H9 (cell line): ENCODE measurements around the gene TTC13. TPM values are rescaled to one million over a fixed set of nuclear protein-coding genes. Genes with fewer than 3 reads are reported as not detected.

Experiments used
- DNase-seq: peaks from one replicate; pipeline ENCODE4 v3.0.0-alpha.2; 2017
- H2AFZ ChIP-seq: one replicate; pipeline ENCODE4 v1.6.1; 2013; ENCODE audit warnings: mild to moderate bottlenecking, low read length, control low read depth, moderate library complexity
- H2AK5ac ChIP-seq: 2 replicates; pipeline ENCODE4 v1.6.1; 2013; ENCODE audit warnings: low read length, control low read depth, mixed read lengths; ENCODE audit not compliant: insufficient read length
- H2BK120ac ChIP-seq: one replicate; pipeline ENCODE4 v1.6.1; 2013; ENCODE audit warnings: low read depth, mild to moderate bottlenecking, low read length, control low read depth, inconsistent platforms; ENCODE audit not compliant: poor library complexity, severe bottlenecking
- H2BK12ac ChIP-seq: 2 replicates; pipeline ENCODE4 v1.6.1; 2013; ENCODE audit warnings: low read length, control low read depth, mixed read lengths, low read depth; ENCODE audit not compliant: insufficient read length
- H2BK15ac ChIP-seq: 2 replicates; pipeline ENCODE4 v1.6.1; 2013; ENCODE audit warnings: low read depth, low read length, control low read depth
- H2BK20ac ChIP-seq: one replicate; pipeline ENCODE4 v1.6.1; 2013; ENCODE audit warnings: low read depth, mild to moderate bottlenecking, low read length, control low read depth, inconsistent platforms; ENCODE audit not compliant: poor library complexity, severe bottlenecking
- H2BK5ac ChIP-seq: 2 replicates; pipeline ENCODE4 v1.6.1; 2013; ENCODE audit warnings: low read length, control low read depth, mixed read lengths; ENCODE audit not compliant: insufficient read length
- H3K14ac ChIP-seq: 2 replicates; pipeline ENCODE4 v1.6.1; 2013; ENCODE audit warnings: low read length, control low read depth; ENCODE audit not compliant: insufficient read depth
- H3K18ac ChIP-seq: 2 replicates; pipeline ENCODE4 v1.6.1; 2013; ENCODE audit warnings: low read depth, mild to moderate bottlenecking, mixed read lengths, low read length, control low read depth; ENCODE audit not compliant: insufficient read length
- H3K23ac ChIP-seq: 2 replicates; pipeline ENCODE4 v1.6.1; 2013; ENCODE audit warnings: low read length, control low read depth, mixed read lengths, low read depth; ENCODE audit not compliant: insufficient read length
- H3K23me2 ChIP-seq: 2 replicates; pipeline ENCODE4 v1.6.1; 2013; ENCODE audit warnings: low read depth, mild to moderate bottlenecking, mixed read lengths, low read length, control low read depth; ENCODE audit not compliant: insufficient read length, poor library complexity, severe bottlenecking
- H3K27ac ChIP-seq: 2 replicates; pipeline ENCODE4 v1.5.1; 2013; ENCODE audit warnings: low read length, control low read depth, mixed read lengths, low read depth; ENCODE audit not compliant: insufficient read length
- H3K27me3 ChIP-seq: 2 replicates; pipeline ENCODE4 v1.6.1; 2013; ENCODE audit warnings: low read length, control low read depth, inconsistent platforms; ENCODE audit not compliant: insufficient read depth
- H3K4ac ChIP-seq: 2 replicates; pipeline ENCODE4 v1.6.1; 2013; ENCODE audit warnings: low read depth, mild to moderate bottlenecking, control low read depth, inconsistent platforms, low read length, moderate library complexity
- H3K4me1 ChIP-seq: 2 replicates; pipeline ENCODE4 v1.6.1; 2013; ENCODE audit warnings: low read length, control low read depth, inconsistent platforms; ENCODE audit not compliant: insufficient read depth
- H3K4me2 ChIP-seq: 2 replicates; pipeline ENCODE4 v1.6.1; 2013; ENCODE audit warnings: low read length, control low read depth, mixed read lengths; ENCODE audit not compliant: insufficient read length, insufficient read depth
- H3K56ac ChIP-seq: 2 replicates; pipeline ENCODE4 v1.6.1; 2013; ENCODE audit warnings: low read depth, mild to moderate bottlenecking, mixed read lengths, low read length, control low read depth; ENCODE audit not compliant: insufficient read length
- H3K79me1 ChIP-seq: 2 replicates; pipeline ENCODE4 v1.6.1; 2013; ENCODE audit warnings: low read depth, mild to moderate bottlenecking, moderate library complexity, low read length, control low read depth, inconsistent platforms; ENCODE audit not compliant: insufficient read depth, poor library complexity, severe bottlenecking
- H3K79me2 ChIP-seq: 2 replicates; pipeline ENCODE4 v1.6.1; 2013; ENCODE audit warnings: low read length, control low read depth, inconsistent platforms; ENCODE audit not compliant: insufficient read depth
- H3K9ac ChIP-seq: 2 replicates; pipeline ENCODE4 v1.6.1; 2013; ENCODE audit warnings: low read length, control low read depth, mixed read lengths; ENCODE audit not compliant: insufficient read length; ENCODE audit errors: extremely low read depth
- H3K9me3 ChIP-seq: one replicate; pipeline ENCODE4 v1.6.1; 2013; ENCODE audit warnings: low read depth, low read length, inconsistent platforms; ENCODE audit not compliant: control insufficient read depth
- H3T11ph ChIP-seq: one replicate; pipeline ENCODE4 v1.6.1; 2013; ENCODE audit warnings: mild to moderate bottlenecking, low read length, control low read depth, inconsistent platforms
- H4K20me1 ChIP-seq: one replicate; pipeline ENCODE4 v1.6.1; 2013; ENCODE audit not compliant: control insufficient read depth, insufficient read length, insufficient read depth
- H4K5ac ChIP-seq: 2 replicates; pipeline ENCODE4 v1.6.1; 2013; ENCODE audit warnings: low read depth, mild to moderate bottlenecking, mixed read lengths, low read length, control low read depth; ENCODE audit not compliant: insufficient read length
- H4K8ac ChIP-seq: replicated peaks from 2 replicates; pipeline ENCODE4 v1.6.1; 2013; ENCODE audit warnings: low read length, control low read depth, mixed read lengths, low read depth; ENCODE audit not compliant: insufficient read length
- H4K91ac ChIP-seq: 2 replicates; pipeline ENCODE4 v1.6.1; 2013; ENCODE audit warnings: low read depth, mild to moderate bottlenecking, moderate library complexity, mixed read lengths, low read length, control low read depth; ENCODE audit not compliant: insufficient read length
- H3K27ac Mint-ChIP-seq, 3 experiments: 2 replicates in 2 of 3; 3 replicates in 1 of 3; pipeline ENCODE4 v1.8.0; 2020 to 2021; ENCODE audit warnings: mixed read lengths in 3 of 3, mild to moderate bottlenecking in 1 of 3, moderate library complexity in 1 of 3
- H3K27me3 Mint-ChIP-seq: 2 replicates; pipeline ENCODE4 v1.8.0; 2021; ENCODE audit warnings: low read depth, mild to moderate bottlenecking, moderate library complexity, mixed read lengths
- H3K36me3 Mint-ChIP-seq, 3 experiments: 2 replicates in 2 of 3; 3 replicates in 1 of 3; pipeline ENCODE4 v1.8.0; 2020 to 2021; ENCODE audit warnings: low read depth in 3 of 3, mixed read lengths in 3 of 3; ENCODE audit not compliant: insufficient read depth in 1 of 3
- H3K4me1 Mint-ChIP-seq, 2 experiments: 2 replicates each; pipeline ENCODE4 v1.8.0; 2020; ENCODE audit warnings: mixed read lengths in 2 of 2
- H3K4me3 Mint-ChIP-seq, 2 experiments: 2 replicates in 1 of 2; 3 replicates in 1 of 2; pipeline ENCODE4 v1.8.0; 2020 to 2021; ENCODE audit warnings: mild to moderate bottlenecking in 2 of 2, mixed read lengths in 2 of 2, moderate library complexity in 1 of 2
- H3K9me3 Mint-ChIP-seq, 2 experiments: 2 replicates in 1 of 2; 3 replicates in 1 of 2; pipeline ENCODE4 v1.8.0; 2020; ENCODE audit warnings: mild to moderate bottlenecking in 2 of 2, mixed read lengths in 2 of 2, moderate library complexity in 1 of 2
- WGBS: extraction: QIAGEN DNeasy Blood & Tissue Kit; methylation state at CpG from one replicate; pipeline ENCODE4 v1.1.7; 2013; ENCODE audit warnings: missing lambda C conversion rate, low lambda C conversion rate, mixed read lengths; ENCODE audit not compliant: insufficient read length; ENCODE audit errors: extremely low coverage; 5-methylcytosine and 5-hydroxymethylcytosine counted together
- total RNA-seq: library from RNA; stranded (reverse); gene quantifications from 2 replicates; pipeline ENCODE4 v1.2.1, GENCODE V29; 2021
- TF ChIP-seq, protein P1 (sequence below): fragments of 200-600 bp; sonication (generic); conservative IDR thresholded peaks from 3 replicates; pipeline ENCODE4 v1.8.0; 2021; ENCODE audit warnings: antibody characterized with exemption, mild to moderate bottlenecking

The TTC13 gene
- total RNA-seq, 1 experiment from 2014 or later = 7.6 TPM

- Mint-ChIP-seq H3K27me3 (peaks cover 19% of the 10 kb centered on the region), H3K27ac (peak overlapping the region in 2 of 3 experiments; percentile 75 to 82; a peak in 3 of 7 replicates), H3K4me1 (peaks cover 38 to 45% of the 10 kb centered on the region in 2 experiments), H3K9me3 (no peaks in the 10 kb centered on the region), H3K4me3 (no peak overlapping the region), H3K36me3 (peaks cover 0 to 7% (median 4%) of the 10 kb centered on the region in 3 experiments; a peak in 4 of 7 replicates)
- H2BK15ac ChIP-seq = no peak overlapping the region
- no peak overlapping the region for H3K4ac ChIP-seq
- peaks cover 10% of the 10 kb centered on the region for H3K23me2 ChIP-seq
- no peaks in the 10 kb centered on the region for H3K79me1 ChIP-seq
- no peaks in the 10 kb centered on the region for H4K20me1 ChIP-seq
- no peaks in the 10 kb centered on the region; the same call in 1 of the 2 replicates for H3K79me2 ChIP-seq
- no peak overlapping the region for H2AFZ ChIP-seq
- H3K4me1 ChIP-seq = no peaks in the 10 kb centered on the region
- no peak for DNase-seq
- no peak overlapping the region for H3K18ac ChIP-seq
- H4K5ac ChIP-seq = no peak overlapping the region
- no peak overlapping the region for H3K56ac ChIP-seq
- no peak overlapping the region for H3K14ac ChIP-seq
- no peak overlapping the region for H4K91ac ChIP-seq
- H3K9me3 ChIP-seq = no peaks in the 10 kb centered on the region
- no peak overlapping the region for H3K9ac ChIP-seq
- no peak overlapping the region for H2BK20ac ChIP-seq
- H2AK5ac ChIP-seq = no peak overlapping the region
- H2BK5ac ChIP-seq = no peak overlapping the region
- no peak overlapping the region for H2BK12ac ChIP-seq
- H3K4me2 ChIP-seq = no peak overlapping the region
- peaks cover 5% of the 10 kb centered on the region for H3K27me3 ChIP-seq
- H3K23ac ChIP-seq = no peak overlapping the region
- no peak overlapping the region for H4K8ac ChIP-seq
- H3K27ac ChIP-seq = no peak overlapping the region
- TF ChIP-seq, protein P1, sequence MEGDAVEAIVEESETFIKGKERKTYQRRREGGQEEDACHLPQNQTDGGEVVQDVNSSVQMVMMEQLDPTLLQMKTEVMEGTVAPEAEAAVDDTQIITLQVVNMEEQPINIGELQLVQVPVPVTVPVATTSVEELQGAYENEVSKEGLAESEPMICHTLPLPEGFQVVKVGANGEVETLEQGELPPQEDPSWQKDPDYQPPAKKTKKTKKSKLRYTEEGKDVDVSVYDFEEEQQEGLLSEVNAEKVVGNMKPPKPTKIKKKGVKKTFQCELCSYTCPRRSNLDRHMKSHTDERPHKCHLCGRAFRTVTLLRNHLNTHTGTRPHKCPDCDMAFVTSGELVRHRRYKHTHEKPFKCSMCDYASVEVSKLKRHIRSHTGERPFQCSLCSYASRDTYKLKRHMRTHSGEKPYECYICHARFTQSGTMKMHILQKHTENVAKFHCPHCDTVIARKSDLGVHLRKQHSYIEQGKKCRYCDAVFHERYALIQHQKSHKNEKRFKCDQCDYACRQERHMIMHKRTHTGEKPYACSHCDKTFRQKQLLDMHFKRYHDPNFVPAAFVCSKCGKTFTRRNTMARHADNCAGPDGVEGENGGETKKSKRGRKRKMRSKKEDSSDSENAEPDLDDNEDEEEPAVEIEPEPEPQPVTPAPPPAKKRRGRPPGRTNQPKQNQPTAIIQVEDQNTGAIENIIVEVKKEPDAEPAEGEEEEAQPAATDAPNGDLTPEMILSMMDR = no peak
- no peak overlapping the region for H3T11ph ChIP-seq
- no CpG with 5 or more reads among the region's 6 CpGs for WGBS
- H2BK120ac ChIP-seq = no peak overlapping the region
Measured at GRCh38 chr1:230863449-230863848, 115.2 kb downstream of the TTC13 start.
